ENCODE data around the gene GALR2. TPM values are rescaled to one million over a fixed set of nuclear protein-coding genes. Genes with fewer than 3 reads are reported as not detected.

GALR2 gene
- total and polyA plus RNA-seq, 10 of the 15 experiments (the other 5 are each of a cell fraction or from before 2014, with no cell fraction given) = 0.06 to 1.2 (median 0.22) TPM; not detected in 5

DNA sequence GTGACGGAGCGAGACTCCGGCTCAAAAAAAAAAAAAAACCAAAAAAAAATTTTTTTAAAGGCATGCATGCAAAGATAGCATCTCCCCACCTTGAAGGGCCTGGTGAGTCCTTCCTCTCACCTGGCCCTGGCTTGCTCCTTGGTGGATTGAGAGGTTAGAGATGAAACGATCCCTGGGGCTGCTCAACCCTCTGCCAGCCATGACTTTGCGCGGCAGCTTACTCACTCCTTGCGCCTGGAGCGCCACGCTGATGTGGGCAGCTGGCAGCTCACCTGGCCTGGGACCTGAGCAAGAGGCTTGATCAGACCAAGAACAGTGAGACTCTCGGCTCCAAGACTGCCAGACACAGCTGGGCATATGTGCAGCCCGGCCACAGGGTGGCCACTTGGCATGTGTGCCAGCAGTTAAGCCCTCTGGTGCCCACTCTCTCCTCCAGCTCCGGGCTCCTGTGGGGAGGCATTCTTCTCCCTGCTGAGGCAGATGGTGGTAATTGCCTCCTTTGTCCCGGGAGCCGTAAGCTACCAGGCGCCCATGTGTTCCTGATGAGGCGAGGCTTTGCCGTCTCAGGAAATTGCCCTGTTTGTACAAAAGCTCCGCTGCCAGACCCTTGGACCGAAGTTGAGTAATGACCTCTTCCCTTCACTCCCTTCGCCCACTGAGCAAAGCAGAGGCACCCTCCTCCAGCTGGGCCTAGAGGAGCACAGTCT is 42.4 kb upstream of the GALR2 start (continued):
- TF ChIP-seq, protein P1, sequence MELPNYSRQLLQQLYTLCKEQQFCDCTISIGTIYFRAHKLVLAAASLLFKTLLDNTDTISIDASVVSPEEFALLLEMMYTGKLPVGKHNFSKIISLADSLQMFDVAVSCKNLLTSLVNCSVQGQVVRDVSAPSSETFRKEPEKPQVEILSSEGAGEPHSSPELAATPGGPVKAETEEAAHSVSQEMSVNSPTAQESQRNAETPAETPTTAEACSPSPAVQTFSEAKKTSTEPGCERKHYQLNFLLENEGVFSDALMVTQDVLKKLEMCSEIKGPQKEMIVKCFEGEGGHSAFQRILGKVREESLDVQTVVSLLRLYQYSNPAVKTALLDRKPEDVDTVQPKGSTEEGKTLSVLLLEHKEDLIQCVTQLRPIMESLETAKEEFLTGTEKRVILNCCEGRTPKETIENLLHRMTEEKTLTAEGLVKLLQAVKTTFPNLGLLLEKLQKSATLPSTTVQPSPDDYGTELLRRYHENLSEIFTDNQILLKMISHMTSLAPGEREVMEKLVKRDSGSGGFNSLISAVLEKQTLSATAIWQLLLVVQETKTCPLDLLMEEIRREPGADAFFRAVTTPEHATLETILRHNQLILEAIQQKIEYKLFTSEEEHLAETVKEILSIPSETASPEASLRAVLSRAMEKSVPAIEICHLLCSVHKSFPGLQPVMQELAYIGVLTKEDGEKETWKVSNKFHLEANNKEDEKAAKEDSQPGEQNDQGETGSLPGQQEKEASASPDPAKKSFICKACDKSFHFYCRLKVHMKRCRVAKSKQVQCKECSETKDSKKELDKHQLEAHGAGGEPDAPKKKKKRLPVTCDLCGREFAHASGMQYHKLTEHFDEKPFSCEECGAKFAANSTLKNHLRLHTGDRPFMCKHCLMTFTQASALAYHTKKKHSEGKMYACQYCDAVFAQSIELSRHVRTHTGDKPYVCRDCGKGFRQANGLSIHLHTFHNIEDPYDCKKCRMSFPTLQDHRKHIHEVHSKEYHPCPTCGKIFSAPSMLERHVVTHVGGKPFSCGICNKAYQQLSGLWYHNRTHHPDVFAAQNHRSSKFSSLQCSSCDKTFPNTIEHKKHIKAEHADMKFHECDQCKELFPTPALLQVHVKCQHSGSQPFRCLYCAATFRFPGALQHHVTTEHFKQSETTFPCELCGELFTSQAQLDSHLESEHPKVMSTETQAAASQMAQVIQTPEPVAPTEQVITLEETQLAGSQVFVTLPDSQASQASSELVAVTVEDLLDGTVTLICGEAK (IDR thresholded peaks at IDR 0.05; ENCODE audit: borderline replicate concordance) = no peak

DNA sequence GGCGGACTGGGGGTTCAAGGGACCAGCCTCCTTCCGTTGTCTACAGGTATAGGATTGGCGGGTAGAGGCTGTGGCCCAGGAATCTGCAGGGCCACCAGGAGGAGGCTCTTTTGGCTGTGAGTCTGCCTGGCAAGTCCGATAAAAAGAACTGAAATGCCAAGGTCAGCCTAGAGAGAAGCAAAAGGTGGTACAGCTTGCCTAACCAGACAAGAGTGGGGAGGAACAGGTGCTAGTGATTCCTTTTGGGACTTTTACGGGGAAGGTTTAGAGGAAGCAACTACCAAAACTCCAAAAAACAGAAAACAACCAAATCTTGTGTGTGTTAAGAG is 41.8 kb upstream of the GALR2 start:
- H3K79me2 ChIP-seq (ENCODE audit: control insufficient read depth, insufficient read depth, low read length) = no peaks in the 10 kb centered on the region
- TF ChIP-seq WRNIP1 (IDR thresholded peaks at IDR 0.05; ENCODE audit: borderline replicate concordance, low read depth, low read length) = no peak
- TF ChIP-seq, protein P2, sequence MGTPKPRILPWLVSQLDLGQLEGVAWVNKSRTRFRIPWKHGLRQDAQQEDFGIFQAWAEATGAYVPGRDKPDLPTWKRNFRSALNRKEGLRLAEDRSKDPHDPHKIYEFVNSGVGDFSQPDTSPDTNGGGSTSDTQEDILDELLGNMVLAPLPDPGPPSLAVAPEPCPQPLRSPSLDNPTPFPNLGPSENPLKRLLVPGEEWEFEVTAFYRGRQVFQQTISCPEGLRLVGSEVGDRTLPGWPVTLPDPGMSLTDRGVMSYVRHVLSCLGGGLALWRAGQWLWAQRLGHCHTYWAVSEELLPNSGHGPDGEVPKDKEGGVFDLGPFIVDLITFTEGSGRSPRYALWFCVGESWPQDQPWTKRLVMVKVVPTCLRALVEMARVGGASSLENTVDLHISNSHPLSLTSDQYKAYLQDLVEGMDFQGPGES (IDR thresholded peaks at IDR 0.05) = no peak
- TF ChIP-seq RELB (IDR thresholded peaks at IDR 0.05; ENCODE audit: low read depth) = no peak
- no peak for TF ChIP-seq REST (IDR thresholded peaks at IDR 0.05; ENCODE audit: low read depth, low read length)
- no peak for TF ChIP-seq USF1 (IDR thresholded peaks at IDR 0.05; ENCODE audit: borderline replicate concordance, extremely low read length, insufficient read depth, low read depth, low read length)
- TF ChIP-seq, protein P3, sequence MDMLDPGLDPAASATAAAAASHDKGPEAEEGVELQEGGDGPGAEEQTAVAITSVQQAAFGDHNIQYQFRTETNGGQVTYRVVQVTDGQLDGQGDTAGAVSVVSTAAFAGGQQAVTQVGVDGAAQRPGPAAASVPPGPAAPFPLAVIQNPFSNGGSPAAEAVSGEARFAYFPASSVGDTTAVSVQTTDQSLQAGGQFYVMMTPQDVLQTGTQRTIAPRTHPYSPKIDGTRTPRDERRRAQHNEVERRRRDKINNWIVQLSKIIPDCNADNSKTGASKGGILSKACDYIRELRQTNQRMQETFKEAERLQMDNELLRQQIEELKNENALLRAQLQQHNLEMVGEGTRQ (IDR thresholded peaks at IDR 0.05; ENCODE audit: borderline replicate concordance, low read depth, low read length) = no peak

More for the DNA sequence above, 41.8 kb upstream of the GALR2 start:
- Histone ChIP-seq H3K4me2 (ENCODE audit: control insufficient read depth, insufficient read depth) (no peak overlapping the region), H3K27me3 (replicated peaks in 1 of 2; ENCODE audit: control insufficient read depth in 2 of 2, insufficient read depth in 2 of 2, low read length in 1 of 2) (no peaks in the 10 kb centered on the region), H4K20me1 (ENCODE audit: control insufficient read depth, insufficient read depth) (no peaks in the 10 kb centered on the region), H3K4me1 (ENCODE audit: control insufficient read depth, insufficient read depth, low read length) (no peaks in the 10 kb centered on the region), H2AFZ (ENCODE audit: control insufficient read depth, low read depth, low read length) (no peak overlapping the region), H3K9me3 (replicated peaks; ENCODE audit: control insufficient read depth, insufficient read depth, low read length) (no peaks in the 10 kb centered on the region), H3K4me3 (no peak overlapping the region), H3K27ac (ENCODE audit: control insufficient read depth, insufficient read depth) (no peak overlapping the region), H3K36me3 (ENCODE audit: control insufficient read depth in 2 of 2, insufficient read depth in 2 of 2, low read length in 1 of 2) (peaks cover 0 to 6% of the 10 kb centered on the region in 2 experiments; a peak in 2 of 4 replicates), H3K9ac (ENCODE audit: control insufficient read depth, insufficient read depth, low read length) (no peak overlapping the region)
- SMC1A ChIA-PET (ENCODE audit: uncharacterized antibody, unreplicated experiment) = no interaction called here
- POLR2A ChIA-PET = no interaction called here
- ATAC-seq = no peak
- 63% methylated on average over 5 of the region's 5 CpGs for WGBS (ENCODE audit: insufficient coverage, insufficient replicate concordance, low lambda C conversion rate, missing lambda C conversion rate)
- RAD21 ChIA-PET (ENCODE audit: unreplicated experiment) = no interaction called here
- DNase-seq (ENCODE audit: low read depth, low spot score) = no peak
- FAIRE-seq = no peak
- intact Hi-C loops (cut with micrococcal nuclease; ENCODE audit: unreplicated experiment) = no loop called here
- in situ Hi-C loops (cut with MboI) = no loop called here
- no TSS peak for BruUV-seq (replicated peaks)
- CTCF ChIA-PET = interaction anchor here (0.7 to 1.6 kb wide), 4 partner anchors 19 to 267 kb away, joined by 3 to 5 read pairs (median 4); no protein-coding TSS in a partner anchor

Data from GM12878 (cell line).